GM18520 (cell line): ENCODE data around the gene BSPRY.
"Not testable (repeated sequence)": the region's sequence is repeated elsewhere in the genome, so short reads cannot be mapped to it uniquely, and the experiment has no call there.

Experiments used
- ATAC-seq: cut with Tn5 transposase; IDR thresholded peaks from one replicate; pipeline ENCODE4 v1.9.1; 2021; ENCODE audit not compliant: unreplicated experiment

BSPRY gene

GRCh38 chr9:113340011-113340699, 9.2 kb upstream of the BSPRY start, which contains the start of gene WDR31:
Gene WDR31 (minus strand): TSS chr9:113340275. CDS start chr9:113332022, 8,253 bp downstream.
- peak; percentile 96 for ATAC-seq

- ATAC-seq = no peak
Measured at GRCh38 chr9:113341712-113342410, 7.5 kb upstream of the BSPRY start.

GRCh38 chr9:113343732-113344231, 5.6 kb upstream of the BSPRY start:
- ATAC-seq = no peak

- no peak for ATAC-seq
Measured at GRCh38 chr9:113345190-113345589, 4.2 kb upstream of the BSPRY start.

- no peak for ATAC-seq
Measured at GRCh38 chr9:113345671-113346070, 3.7 kb upstream of the BSPRY start.

- no peak for ATAC-seq
Measured at GRCh38 chr9:113348437-113348836, 904 bp upstream of the BSPRY start.

- ATAC-seq = no peak
Measured at GRCh38 chr9:113349066-113349444, 286 bp upstream of the BSPRY start.

- ATAC-seq = no peak
Measured at GRCh38 chr9:113350107-113350661, 843 bp downstream of the BSPRY start.

GRCh38 chr9:113350937-113351336, 1.6 kb downstream of the BSPRY start:
- no peak for ATAC-seq

- ATAC-seq = no peak
Measured at GRCh38 chr9:113352006-113352405, 2.7 kb downstream of the BSPRY start.

- no peak for ATAC-seq
Measured at GRCh38 chr9:113352411-113352810, 3.1 kb downstream of the BSPRY start.

- ATAC-seq = no peak
Measured at GRCh38 chr9:113355040-113355596, 5.8 kb downstream of the BSPRY start.

- ATAC-seq = no peak
Measured at GRCh38 chr9:113356686-113357292, 7.4 kb downstream of the BSPRY start.

GRCh38 chr9:113359385-113359784, 10.0 kb downstream of the BSPRY start:
- ATAC-seq = no peak

- ATAC-seq = no peak
Measured at GRCh38 chr9:113360242-113360842, 11.0 kb downstream of the BSPRY start.

- no peak for ATAC-seq
Measured at GRCh38 chr9:113361304-113362018, 12.1 kb downstream of the BSPRY start.

GRCh38 chr9:113363336-113363735, 14.0 kb downstream of the BSPRY start:
- no peak for ATAC-seq

- ATAC-seq = no peak
Measured at GRCh38 chr9:113364951-113365350, 15.6 kb downstream of the BSPRY start.

- not testable (repeated sequence) for ATAC-seq
Measured at GRCh38 chr9:113365652-113366051, 16.3 kb downstream of the BSPRY start.

GRCh38 chr9:113368348-113368981, 19.1 kb downstream of the BSPRY start:
- ATAC-seq = no peak
